Stimulated activated CD8-positive, alpha-beta memory T cell treated with anti-CD3 and anti-CD28 coated beads, Interleukin-12 subunit alpha, Interleukin-12 subunit beta, amount 100 ng/mL, for 1 hour (primary cell): ENCODE measurements around the gene TACC2.
"Not testable (repeated sequence)": the region's sequence is repeated elsewhere in the genome, so short reads cannot be mapped to it uniquely, and the experiment has no call there.

Experiments used
- DNase-seq: peaks from one replicate; pipeline ENCODE4 v3.0.0-alpha.2; 2020; ENCODE audit warnings: low read depth

TACC2 gene

GRCh38 chr10:122096181-122096580, 107.2 kb downstream of the TACC2 start:
- DNase-seq, result not testable (repeated sequence)

GRCh38 chr10:122096705-122097104, 107.7 kb downstream of the TACC2 start:
- no peak for DNase-seq

- no peak for DNase-seq
Measured at GRCh38 chr10:122097935-122098334, 109.0 kb downstream of the TACC2 start.

GRCh38 chr10:122098924-122099323, 110.0 kb downstream of the TACC2 start:
- DNase-seq, result no peak

- DNase-seq, result no peak
Measured at GRCh38 chr10:122099562-122099961, 110.6 kb downstream of the TACC2 start.

- no peak for DNase-seq
Measured at GRCh38 chr10:122102146-122102868, 113.3 kb downstream of the TACC2 start.

GRCh38 chr10:122102869-122103525, 114.0 kb downstream of the TACC2 start:
- no peak for DNase-seq

GRCh38 chr10:122103592-122103991, 114.6 kb downstream of the TACC2 start:
- DNase-seq, result no peak

GRCh38 chr10:122108786-122109185, 119.8 kb downstream of the TACC2 start:
- not testable (repeated sequence) for DNase-seq

- DNase-seq, result no peak
Measured at GRCh38 chr10:122112021-122112616, 123.2 kb downstream of the TACC2 start.

- no peak for DNase-seq
Measured at GRCh38 chr10:122112625-122113160, 123.7 kb downstream of the TACC2 start.

- no peak for DNase-seq
Measured at GRCh38 chr10:122113161-122113944, 124.4 kb downstream of the TACC2 start.

- no peak for DNase-seq
Measured at GRCh38 chr10:122113945-122114747, 125.2 kb downstream of the TACC2 start.

GRCh38 chr10:122115874-122116273, 126.9 kb downstream of the TACC2 start:
- no peak for DNase-seq

GRCh38 chr10:122116331-122116730, 127.4 kb downstream of the TACC2 start:
- no peak for DNase-seq

- DNase-seq, result no peak
Measured at GRCh38 chr10:122117475-122117874, 128.5 kb downstream of the TACC2 start.

GRCh38 chr10:122120008-122120744, 131.2 kb downstream of the TACC2 start:
- no peak for DNase-seq

GRCh38 chr10:122121059-122121458, 132.1 kb downstream of the TACC2 start:
- no peak for DNase-seq

- no peak for DNase-seq
Measured at GRCh38 chr10:122122493-122122892, 133.5 kb downstream of the TACC2 start.

GRCh38 chr10:122123186-122123585, 134.2 kb downstream of the TACC2 start:
- no peak for DNase-seq

- DNase-seq, result no peak
Measured at GRCh38 chr10:122124342-122124741, 135.4 kb downstream of the TACC2 start.
